ENCODE data around the gene VPS13A. TPM values are rescaled to one million over a fixed set of nuclear protein-coding genes. Genes with fewer than 3 reads are reported as not detected.

VPS13A gene
- total RNA-seq, 1 experiment from 2014 or later = 32.2 TPM

- H3K9me3 ChIP-seq (ENCODE audit: low read depth, low read length, poor library complexity, severe bottlenecking) = no peaks in the 10 kb centered on the region
- ChIA-PET POLR2A (ENCODE audit: low non-redundant PET) (no interaction called here), CTCF (interaction anchor here (0.5 kb wide), 1 partner anchor 355 kb away, joined by 6 read pairs; no protein-coding TSS in a partner anchor)
- H3K27me3 ChIP-seq (replicated peaks; ENCODE audit: insufficient read depth, low read depth, low read length, poor library complexity) = no peaks in the 10 kb centered on the region
- intact Hi-C loops (cut with micrococcal nuclease; ENCODE audit: unreplicated experiment) = no loop called here
- no peak overlapping the region for H3K4me3 ChIP-seq (ENCODE audit: low read depth, low read length, poor library complexity, severe bottlenecking)
- no peak overlapping the region for H3K27ac ChIP-seq (ENCODE audit: low read depth, low read length, poor library complexity, severe bottlenecking)
- no peaks in the 10 kb centered on the region for H3K36me3 ChIP-seq (ENCODE audit: insufficient read depth, low read length, poor library complexity, severe bottlenecking)
- DNase-seq (ENCODE audit: low spot score) = no peak
- BruUV-seq (replicated peaks) = no TSS peak
- no peak for TF ChIP-seq EZH2 (IDR thresholded peaks at IDR 0.05; ENCODE audit: borderline replicate concordance, low read depth, low read length, poor library complexity, severe bottlenecking)
- no peak for TF ChIP-seq CTCF (conservative IDR thresholded peaks at IDR 0.05; ENCODE audit: low read depth, low read length)
- H3K4me1 ChIP-seq (ENCODE audit: insufficient read depth, low read length, poor library complexity, severe bottlenecking) = peaks cover 7% of the 10 kb centered on the region
Measured at GRCh38 chr9:77463151-77463550, 285.8 kb downstream of the VPS13A start.

- TF ChIP-seq CTCF (conservative IDR thresholded peaks at IDR 0.05; ENCODE audit: low read depth, low read length) (no peak), EZH2 (IDR thresholded peaks at IDR 0.05; ENCODE audit: borderline replicate concordance, low read depth, low read length, poor library complexity, severe bottlenecking) (no peak)
- Histone ChIP-seq H3K36me3 (ENCODE audit: insufficient read depth, low read length, poor library complexity, severe bottlenecking) (no peaks in the 10 kb centered on the region), H3K27me3 (replicated peaks; ENCODE audit: insufficient read depth, low read depth, low read length, poor library complexity) (no peaks in the 10 kb centered on the region), H3K27ac (ENCODE audit: low read depth, low read length, poor library complexity, severe bottlenecking) (no peak overlapping the region), H3K4me3 (ENCODE audit: low read depth, low read length, poor library complexity, severe bottlenecking) (no peak overlapping the region), H3K4me1 (ENCODE audit: insufficient read depth, low read length, poor library complexity, severe bottlenecking) (peaks cover 3% of the 10 kb centered on the region), H3K9me3 (ENCODE audit: low read depth, low read length, poor library complexity, severe bottlenecking) (no peaks in the 10 kb centered on the region)
- no TSS peak for BruUV-seq (replicated peaks)
- CTCF ChIA-PET = no interaction called here
- intact Hi-C loops (cut with micrococcal nuclease; ENCODE audit: unreplicated experiment) = no loop called here
- DNase-seq (ENCODE audit: low spot score) = peak; percentile 27
- POLR2A ChIA-PET (ENCODE audit: low non-redundant PET) = no interaction called here
Measured at GRCh38 chr9:77464661-77465060, 287.3 kb downstream of the VPS13A start.

- TF ChIP-seq CTCF (conservative IDR thresholded peaks at IDR 0.05; ENCODE audit: low read depth, low read length) (no peak), EZH2 (IDR thresholded peaks at IDR 0.05; ENCODE audit: borderline replicate concordance, low read depth, low read length, poor library complexity, severe bottlenecking) (no peak)
- intact Hi-C loops (cut with micrococcal nuclease; ENCODE audit: unreplicated experiment) = no loop called here
- ChIA-PET POLR2A (ENCODE audit: low non-redundant PET) (no interaction called here), CTCF (no interaction called here)
- no peaks in the 10 kb centered on the region for H3K27me3 ChIP-seq (replicated peaks; ENCODE audit: insufficient read depth, low read depth, low read length, poor library complexity)
- H3K27ac ChIP-seq (ENCODE audit: low read depth, low read length, poor library complexity, severe bottlenecking) = no peak overlapping the region
- BruUV-seq (replicated peaks) = no TSS peak
- H3K9me3 ChIP-seq (ENCODE audit: low read depth, low read length, poor library complexity, severe bottlenecking) = peaks cover 17% of the 10 kb centered on the region
- H3K4me3 ChIP-seq (ENCODE audit: low read depth, low read length, poor library complexity, severe bottlenecking) = no peak overlapping the region
- no peaks in the 10 kb centered on the region for H3K36me3 ChIP-seq (ENCODE audit: insufficient read depth, low read length, poor library complexity, severe bottlenecking)
- H3K4me1 ChIP-seq (ENCODE audit: insufficient read depth, low read length, poor library complexity, severe bottlenecking) = peaks cover 3% of the 10 kb centered on the region
- no peak for DNase-seq (ENCODE audit: low spot score)
Measured at GRCh38 chr9:77469515-77470231, 292.3 kb downstream of the VPS13A start.

Other genes starting within 250 kb of the VPS13A start
- not detected in 2 replicates for gene FOXB2, start 157.9 kb upstream of the VPS13A start, total RNA-seq (2021)